AG09319 (cell line): ENCODE measurements around the gene NUTM2D.
"Not testable (repeated sequence)": the region's sequence is repeated elsewhere in the genome, so short reads cannot be mapped to it uniquely, and the experiment has no call there.

Experiments used
- DNase-seq: peaks from one replicate; pipeline ENCODE4 v3.0.0-alpha.2; 2010; ENCODE audit warnings: low read depth; ENCODE audit errors: extremely low read depth

The NUTM2D gene

DNA sequence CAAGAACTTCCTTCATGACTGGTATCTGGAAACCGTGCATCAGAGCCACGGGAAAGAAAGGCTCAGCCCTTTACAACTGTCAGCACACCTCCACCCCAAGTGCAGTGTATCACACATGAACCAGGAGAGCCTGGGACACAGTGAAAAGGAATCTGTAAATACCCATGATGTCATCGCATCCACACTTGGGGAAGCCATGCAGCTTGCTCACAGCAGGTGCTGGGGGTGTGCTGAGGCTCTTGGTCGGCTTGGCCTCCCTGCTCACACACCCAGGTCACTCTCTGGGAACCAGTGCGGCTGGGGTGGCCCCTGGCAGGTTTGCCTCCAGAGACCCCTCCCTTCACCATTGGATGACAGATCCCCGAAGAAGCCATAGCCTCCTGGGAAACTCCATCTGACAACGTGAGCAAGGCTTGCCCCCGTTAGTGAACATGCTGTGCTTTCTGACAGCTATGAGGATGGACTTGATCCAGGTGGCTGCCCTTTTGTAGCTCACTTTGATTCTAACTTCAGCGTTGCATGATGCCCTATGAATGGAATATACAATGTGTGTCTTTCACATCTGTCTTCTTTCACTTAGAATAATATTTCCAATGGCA lies 12.1 kb downstream of the NUTM2D start:
- DNase-seq, result not testable (repeated sequence)

- not testable (repeated sequence) for DNase-seq
Observed at GRCh38 chr10:87374091-87374490, 16.5 kb downstream of the NUTM2D start.

GRCh38 chr10:87379115-87379514 lies 21.6 kb downstream of the NUTM2D start:
- not testable (repeated sequence) for DNase-seq

DNA sequence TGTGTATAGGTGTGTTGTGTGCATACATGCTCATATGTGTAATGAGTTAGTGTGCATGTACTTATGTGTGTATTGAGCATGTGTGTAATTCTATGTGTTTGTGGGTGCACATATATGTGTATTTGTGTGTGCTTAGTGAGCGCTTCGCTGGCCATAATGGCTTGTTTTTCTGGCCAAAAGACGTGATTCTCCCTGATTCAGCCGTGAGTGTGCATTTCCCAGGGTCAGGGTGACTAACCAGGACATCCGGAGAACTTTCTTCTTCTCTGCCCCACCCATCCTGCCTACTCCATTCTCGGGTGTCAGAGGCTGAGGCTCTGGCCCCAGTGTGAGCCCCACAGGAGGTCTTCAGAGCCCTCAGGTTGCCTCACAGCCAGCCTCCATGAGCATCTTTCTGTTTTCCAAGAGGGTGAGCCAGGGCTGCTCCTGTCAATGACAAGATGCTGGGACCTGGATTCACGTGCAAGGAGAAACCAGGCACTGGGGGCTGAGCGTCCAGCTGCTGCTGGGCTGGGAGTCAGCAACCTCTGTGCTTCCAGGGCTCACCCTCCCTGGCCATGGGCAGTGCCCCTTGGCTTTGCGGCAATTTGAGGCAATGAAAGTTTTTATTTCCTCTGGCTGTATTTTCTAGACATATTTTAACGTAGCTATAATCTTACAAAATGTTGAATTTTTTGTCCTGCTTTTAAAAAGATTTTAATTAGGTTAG lies 25.8 kb downstream of the NUTM2D start:
- not testable (repeated sequence) for DNase-seq

DNA sequence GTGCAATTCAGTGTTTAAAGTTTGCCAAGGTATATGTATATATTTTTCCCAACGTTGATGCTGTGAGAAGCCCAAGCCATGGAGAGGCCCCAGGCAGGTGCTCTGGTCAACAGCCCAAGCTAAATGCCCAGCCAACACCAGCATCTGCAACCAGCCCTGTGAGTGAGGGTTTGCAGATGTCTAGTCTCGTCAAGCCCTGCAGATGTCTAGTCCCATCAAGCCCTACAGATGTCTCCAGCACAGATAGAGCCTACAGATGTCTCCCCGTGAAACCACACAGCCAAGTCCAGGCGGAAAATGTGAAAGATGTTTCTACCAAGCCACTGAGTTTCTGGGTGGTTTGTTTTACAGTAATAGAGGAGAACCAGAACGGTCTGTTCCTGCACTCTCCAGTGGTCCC lies 26.7 kb downstream of the NUTM2D start:
- not testable (repeated sequence) for DNase-seq

DNA sequence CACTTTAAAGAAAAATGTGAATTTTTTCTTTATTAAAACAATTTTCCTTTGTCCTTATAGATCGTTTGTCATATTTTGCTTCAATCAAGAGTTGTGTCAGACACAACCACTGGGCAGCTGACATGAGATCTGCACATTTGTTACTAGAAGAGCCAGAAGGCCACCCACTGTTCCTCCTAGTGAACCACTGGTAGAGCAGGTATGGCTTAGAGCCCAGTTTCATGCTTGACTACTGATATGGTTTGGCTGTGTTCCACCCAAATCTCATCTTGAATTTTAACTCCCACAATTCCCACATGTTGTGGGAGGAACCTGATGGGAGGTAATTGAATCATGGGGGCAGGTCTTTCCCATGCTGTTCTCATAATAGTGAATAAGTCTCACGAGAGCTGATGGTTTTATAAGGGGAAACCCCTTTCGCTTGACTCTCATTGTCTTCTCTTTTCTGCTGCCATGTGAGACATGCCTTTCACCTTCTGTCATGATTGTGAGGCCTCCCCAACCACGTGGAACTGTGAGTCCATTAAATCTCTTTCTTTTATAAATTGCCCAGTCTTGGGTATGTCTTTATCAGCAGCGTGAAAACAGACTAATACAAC lies 28.3 kb downstream of the NUTM2D start:
- not testable (repeated sequence) for DNase-seq

DNA sequence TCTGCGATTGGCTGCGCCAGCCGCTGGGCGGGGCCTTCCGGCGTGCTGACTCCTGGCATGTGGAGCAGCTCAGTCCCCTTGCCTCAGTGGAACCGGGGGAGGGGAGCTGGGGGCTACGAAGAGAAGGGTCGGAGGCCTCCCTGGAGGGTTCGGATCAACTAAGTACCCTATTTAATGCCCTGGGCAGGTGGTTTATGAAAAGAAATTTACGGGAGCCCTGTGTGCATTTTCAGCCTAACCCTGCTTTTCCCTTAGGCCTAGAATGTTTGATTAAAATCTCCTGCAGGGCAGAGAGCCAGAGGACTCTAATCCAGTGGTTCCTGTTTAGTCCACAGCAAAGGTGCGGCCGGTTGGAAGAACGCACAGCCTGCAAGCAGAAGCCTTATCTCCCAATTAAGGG lies 33.8 kb downstream of the NUTM2D start:
- DNase-seq, result not testable (repeated sequence)

DNA sequence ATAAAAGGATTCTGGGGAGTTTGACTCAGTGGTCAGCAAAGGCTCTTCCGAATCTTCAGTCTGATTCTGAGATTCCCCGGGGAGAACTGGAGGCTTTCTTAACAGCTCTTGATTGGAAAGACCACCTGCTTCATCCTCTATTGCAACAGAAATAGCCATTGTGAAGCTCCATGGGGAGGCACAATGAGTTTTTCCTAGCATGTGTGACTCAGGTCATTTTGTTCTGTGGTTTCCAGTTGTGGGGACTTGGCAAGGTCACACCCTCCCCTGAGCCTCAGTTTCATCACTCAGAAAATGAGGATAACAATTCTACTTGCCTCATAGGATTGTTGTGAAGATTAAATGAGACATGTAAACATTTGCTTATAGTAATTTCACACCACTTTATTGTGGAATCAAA lies 38.7 kb downstream of the NUTM2D start:
- not testable (repeated sequence) for DNase-seq

DNA sequence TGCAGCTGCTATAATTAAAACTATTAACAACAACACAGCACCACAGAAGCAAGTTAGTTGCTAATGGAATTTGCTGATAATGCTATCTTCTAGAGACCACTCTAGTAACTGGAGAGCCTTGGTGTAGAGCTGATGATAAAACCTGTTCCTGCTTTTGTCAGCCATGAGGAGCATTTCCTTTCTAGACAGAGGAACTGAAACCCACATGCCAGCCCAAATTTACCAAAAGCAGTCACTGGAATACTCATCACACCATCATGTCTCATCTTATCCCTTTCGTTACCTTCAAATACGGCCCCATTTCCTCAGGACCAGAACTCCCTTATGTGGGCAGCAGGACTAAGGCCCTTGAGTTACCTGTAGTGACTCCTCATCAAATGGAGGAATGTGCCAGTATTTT lies 40.9 kb downstream of the NUTM2D start:
- DNase-seq, result not testable (repeated sequence)

- not testable (repeated sequence) for DNase-seq
Observed at GRCh38 chr10:87407516-87408467, 50.2 kb downstream of the NUTM2D start.

GRCh38 chr10:87413921-87414320 lies 56.4 kb downstream of the NUTM2D start:
- DNase-seq, result not testable (repeated sequence)
